T-helper 2 cell (primary cell): ENCODE data around the gene DCTN3.

Experiments
- DNase-seq, 5 experiments: peaks; one replicate each; pipeline versions ENCODE4 v3.0.0 to v3.0.0-alpha.2; 2012 to 2022

The DCTN3 gene

DNA sequence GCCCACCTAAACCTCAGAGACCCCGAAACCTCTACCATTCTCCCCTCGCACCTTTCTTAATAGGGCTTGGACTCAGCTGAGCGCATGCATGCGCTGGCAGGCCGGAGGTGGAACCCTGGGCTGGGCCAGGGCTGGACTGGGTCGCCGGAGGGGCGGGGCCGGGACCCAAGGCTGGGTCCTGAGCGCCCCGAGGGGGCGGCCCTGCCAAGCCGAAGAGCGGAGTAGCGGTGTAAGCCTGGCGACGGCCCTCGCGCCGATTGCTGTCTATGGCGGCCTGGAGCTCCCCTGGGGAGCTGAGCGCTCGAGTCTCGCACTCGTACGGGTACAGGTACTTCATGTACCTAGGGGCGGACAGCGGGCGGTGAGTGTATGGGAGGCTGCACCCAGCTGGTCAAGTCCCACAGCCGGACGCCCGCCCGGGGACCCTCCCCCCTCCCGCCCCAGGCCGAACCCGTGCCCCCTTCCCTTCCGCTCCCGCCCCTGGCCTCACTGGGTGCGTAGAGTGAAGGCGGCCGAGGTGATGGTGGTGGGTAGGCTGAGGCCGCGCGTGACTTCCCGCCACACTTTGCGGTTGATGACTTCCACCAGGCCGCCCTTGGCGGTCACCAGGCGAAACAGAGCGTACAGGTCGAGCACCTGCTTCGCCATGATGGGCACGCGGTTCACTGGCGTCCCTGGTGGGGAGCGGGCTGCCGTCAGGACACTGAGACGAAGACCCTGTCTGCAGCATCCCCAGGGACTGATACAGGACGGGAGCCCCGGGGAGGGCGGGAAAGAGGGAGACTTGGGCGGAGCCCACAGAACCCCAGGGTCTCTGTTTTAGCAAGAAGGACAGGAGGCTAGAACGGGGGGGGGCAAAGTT, 3.3 kb upstream of the DCTN3 start:
- no peak for DNase-seq

DNA sequence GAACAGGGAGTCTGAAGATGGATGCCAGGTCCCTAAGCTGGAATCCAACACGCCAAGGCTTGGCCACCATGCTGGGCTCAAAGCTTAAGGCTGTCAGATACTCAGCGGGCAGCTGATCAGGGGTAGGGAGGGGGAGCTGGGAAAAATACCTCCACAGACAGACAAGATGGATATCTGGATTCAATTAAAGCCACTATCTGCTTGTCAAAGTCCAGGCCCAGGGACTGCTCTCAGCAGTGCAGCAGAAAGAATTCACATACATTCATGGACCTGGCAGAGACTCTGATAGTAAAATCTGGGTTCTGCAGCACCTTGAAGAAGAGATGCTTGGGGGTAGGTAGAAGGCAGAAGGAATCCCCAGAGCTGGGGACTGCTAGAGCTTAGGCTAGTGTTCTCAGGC, 5.2 kb downstream of the DCTN3 start:
- no peak for DNase-seq

- DNase-seq: peak in 4 of 5 experiments; percentile 47 to 68 (median 54)
These were observed 7.4 kb downstream of the DCTN3 start for GRCh38 chr9:34612788-34613390.

DNA sequence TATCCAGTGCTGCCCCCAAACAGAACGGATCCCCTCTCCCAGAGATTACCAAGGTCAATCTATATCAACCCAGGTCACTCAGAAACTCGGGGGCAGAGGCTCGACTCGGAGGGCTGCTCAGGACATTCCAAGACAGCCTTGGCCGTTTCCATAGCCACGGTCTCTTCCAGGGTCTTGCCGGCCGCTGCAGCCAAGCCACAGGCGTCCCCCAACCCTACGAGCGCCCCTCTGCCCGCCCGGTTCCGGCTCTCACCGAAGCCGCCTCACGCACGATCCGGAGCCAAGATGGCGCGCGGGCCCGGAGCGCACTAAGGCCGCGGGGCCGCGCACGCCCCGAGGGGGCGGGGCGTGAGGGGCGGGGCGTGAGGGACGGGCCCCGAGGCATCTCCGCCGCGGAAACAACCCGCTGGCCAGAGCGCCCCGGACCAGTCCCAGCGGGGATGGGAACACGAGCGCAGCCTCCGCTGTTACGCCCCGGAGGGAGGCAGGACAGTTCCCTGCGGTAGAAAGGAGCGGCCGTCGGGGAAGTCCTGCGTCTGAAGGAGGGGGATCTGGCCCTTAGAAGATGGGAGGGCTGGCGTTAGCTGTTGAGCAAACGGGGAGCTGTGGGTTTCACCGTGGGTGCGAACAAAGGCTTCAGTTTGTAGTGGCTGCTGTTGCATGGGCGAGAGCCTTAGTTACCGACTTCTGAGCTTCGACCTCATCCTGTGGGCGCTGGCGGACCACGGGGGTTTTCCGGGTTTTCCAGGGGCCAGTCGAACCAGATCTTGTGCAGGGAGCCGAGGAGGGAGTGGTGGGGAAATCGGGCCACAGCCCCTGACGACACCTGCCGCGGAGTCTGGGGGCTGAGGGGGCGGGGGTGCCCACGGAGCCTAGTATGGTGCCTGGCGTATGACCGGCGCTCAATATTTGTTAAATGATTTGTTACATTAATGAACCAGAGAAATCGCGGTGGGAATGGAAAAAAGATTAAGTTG, 8.2 kb downstream of the DCTN3 start, which contains the start of gene RPP25L:
Gene RPP25L, minus strand, starts transcription at position 287 of the 977 bp plus-strand sequence. CDS start 801 bp downstream, outside the sequence.
- peak; percentile 71 to 90 (median 80) for DNase-seq

DNA sequence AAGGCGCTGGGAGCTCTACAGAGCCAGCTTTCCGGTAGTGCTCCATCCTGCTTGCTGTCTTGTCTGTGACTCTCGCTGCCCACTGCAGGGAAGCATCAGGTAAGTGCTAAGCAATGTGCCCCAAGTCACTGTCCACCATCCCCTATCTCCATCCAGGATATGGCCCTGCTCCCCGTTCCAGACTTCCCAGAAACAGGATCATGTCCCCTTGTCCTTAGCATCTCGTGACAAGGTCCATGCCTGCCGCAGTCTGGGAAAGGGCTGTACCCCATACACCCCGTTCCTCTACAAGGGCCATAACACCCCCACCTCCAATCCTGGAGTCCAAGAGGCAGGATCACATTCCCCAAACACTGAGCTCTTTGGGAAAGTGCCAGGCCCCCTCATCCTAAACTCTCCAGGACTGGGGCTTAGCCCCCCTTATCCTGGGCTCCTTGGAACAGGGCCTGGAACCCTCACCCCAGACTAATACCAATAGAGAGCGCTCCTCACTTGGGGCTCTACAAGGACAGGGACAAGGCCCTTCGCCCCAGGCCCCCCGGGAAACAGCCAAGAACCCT, 9.0 kb downstream of the DCTN3 start:
- DNase-seq: no peak

DNA sequence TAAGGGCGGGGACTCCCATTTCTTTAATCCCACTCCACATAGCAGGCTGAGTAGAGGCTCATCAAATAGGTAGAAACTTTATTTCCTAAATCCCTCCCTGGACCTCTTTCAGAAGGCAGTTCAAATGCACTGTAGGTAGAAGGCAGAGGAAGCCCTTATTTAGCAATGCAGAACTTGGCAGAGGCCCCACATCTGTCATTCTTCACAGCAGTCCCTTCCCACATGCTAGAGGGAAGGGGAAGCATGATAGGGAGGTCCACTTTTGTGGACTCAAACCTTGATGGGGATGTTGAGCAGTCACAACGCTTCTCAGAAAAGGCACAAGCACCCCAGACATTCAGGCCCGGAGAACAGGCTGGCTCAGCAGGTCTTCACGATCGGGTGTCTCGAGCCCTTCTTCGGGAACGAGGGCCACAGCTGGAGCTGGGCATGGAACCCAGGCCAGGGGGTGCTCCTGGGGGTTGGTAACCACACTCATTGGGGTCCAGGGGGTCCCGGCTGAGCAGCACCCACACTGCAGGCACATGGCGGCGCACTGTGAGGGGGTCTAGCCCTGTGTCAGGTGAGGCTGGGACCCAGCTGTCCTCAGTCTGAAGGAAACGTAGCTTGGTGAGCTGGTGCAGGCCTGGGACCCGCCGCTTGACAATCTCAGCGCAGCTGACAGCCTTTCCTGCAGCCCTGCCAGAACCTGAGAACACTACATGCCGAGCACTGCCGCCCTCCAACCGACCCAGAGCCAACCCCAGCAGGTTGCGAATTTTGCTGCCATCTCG, 9.7 kb downstream of the DCTN3 start:
- no peak for DNase-seq

DNA sequence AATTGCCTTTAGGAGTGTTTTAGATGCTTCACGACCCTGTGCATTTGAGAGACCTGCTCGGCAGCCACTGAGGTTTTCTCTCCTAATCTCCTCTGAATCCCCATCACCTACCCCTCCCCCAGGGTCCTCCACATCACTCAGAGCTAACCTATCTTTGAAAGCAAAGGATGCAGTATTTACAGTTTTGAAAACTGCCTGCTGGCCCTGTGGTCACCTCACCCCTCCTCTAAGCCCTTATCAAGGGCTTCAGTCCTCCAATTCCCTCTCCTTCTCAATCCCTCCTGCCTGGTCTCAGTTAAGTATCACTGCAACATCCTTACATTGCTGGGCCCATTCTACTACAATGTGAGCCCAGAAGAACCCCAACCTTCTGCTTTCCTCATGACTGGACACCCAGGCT, 13.0 kb downstream of the DCTN3 start:
- DNase-seq: no peak

- DNase-seq: no peak
These were observed 13.4 kb downstream of the DCTN3 start for GRCh38 chr9:34606905-34607304.

DNA sequence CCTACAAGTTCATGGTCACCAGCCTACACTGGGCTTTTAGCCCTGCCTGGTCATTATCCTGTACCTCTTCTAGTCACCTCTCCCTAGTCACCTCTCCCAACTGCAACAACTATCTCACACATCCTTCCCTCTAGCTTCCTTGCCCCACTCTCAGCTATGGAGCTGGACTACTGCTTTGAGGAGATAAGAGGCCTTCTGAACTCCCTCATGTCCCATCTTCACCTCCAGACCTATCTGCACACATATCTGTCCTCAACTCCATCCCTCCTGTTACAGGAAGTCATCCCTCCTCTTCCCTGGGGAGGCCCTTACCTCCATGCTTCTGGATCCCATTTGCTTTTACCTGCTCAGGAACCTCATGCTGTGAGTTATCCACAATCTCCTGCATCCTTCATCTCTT, 14.1 kb downstream of the DCTN3 start:
- no peak for DNase-seq

DNA sequence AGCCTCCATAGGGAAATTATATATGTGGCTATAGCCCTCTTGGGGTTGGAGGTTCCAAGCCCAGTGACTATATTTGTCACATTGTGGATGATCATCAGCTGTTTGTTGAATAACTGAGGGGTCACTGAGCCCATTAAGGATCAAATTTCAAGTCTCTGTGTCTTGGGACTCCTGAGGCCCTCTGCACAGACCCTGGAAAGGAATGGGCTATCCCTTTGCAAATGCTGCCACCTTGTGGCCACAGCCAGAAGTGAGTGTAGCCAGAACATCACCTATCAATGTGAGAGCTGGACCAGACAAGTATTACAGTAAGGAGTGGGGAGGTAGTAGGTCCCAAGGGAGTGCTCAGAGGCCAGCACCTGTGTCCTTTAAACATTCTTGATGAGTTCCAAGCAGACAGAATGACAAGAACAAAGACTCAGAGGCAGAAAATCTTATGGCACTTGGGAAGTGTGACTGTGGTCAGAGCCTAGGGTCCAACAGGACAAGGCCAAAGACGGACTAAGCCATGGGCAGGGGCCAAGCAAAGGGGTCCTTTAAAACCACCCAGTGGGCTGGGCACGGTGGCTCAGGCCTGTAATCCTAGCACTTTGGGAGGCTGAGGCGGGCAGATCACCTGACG, 16.6 kb downstream of the DCTN3 start:
- DNase-seq: peak; percentile 47 to 76 (median 64)

GRCh38 chr9:34601937-34602573, 18.2 kb downstream of the DCTN3 start:
- no peak for DNase-seq

GRCh38 chr9:34600908-34601307, 19.4 kb downstream of the DCTN3 start:
- DNase-seq: no peak

DNA sequence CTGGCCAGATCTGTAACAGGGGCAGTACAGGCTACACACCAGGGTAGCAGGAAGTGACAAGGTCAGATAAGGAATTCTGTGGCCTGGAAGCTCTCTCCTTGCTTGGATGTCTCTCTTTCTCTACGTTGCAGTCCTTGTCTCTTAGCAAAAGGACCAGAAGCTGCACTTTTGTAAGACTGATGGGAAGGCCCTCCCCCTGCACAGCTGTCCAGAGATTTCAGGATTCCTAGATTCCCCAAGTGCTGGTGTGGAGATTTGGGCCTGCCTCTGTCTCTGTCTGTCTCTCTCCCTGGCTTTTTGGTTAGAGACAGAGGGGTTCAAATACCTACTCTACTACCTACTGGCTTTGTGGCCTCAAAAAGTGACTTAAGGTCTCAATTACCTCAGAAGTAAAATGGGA, 20.7 kb downstream of the DCTN3 start:
- no peak for DNase-seq

DNA sequence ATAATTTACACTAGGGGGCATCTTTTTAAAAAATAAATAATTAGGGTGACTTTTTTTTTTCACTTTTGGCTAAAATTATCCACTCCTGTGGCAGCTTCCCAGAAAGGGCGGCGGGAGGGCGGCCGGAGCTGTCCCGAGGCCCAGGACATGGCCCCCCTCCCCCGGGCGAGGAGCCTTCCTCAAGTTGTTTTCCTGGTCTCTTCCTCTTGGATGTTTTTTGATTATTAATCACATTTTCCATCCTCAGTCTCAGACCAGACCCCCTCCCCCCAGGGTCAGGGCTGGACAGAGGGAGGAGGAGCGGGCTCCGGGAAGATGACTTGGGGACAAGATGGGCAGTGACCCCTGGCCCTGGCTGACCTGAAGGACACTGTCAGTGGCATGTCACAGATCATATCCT, 26.1 kb downstream of the DCTN3 start:
- DNase-seq: no peak

GRCh38 chr9:34592895-34593601, 27.2 kb downstream of the DCTN3 start:
- DNase-seq: no peak

GRCh38 chr9:34591917-34592866, 28.1 kb downstream of the DCTN3 start:
- no peak for DNase-seq

DNA sequence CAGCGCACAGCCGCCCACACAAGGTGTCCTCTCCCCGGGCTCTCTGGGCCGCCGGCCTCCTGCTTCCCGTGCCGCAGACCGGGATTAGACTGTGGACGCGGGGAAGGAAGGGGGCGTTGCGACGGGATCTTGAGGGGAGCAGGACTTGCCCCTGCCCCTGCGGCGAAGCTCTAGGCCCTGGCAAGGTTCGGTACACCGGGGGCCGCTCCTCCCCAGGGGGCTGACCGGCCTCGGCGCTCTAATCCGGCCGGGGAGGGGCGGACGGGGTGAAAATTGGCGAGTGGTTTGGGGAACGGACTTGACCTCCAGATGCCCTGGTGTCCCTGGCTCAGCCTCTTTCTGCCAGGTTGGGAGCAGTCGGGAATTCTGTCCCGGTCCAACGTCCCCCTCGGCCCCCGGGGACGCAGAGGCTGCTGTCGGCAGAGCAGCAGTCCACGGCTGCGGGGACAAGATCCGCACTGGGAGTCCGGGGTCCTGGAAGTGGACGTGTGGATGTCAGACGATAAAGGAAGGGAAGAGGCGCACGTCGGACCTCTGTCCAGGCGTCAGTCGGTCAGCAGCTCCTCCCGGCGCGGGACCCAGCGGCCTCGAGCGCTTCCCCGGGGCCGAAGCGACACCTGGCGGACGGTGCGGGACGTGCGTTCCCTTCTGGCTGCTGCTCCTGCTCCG, 28.9 kb downstream of the DCTN3 start:
- DNase-seq: peak; percentile 39 to 74 (median 63)
